ENCODE measurements around the gene CNTNAP5.
A peak's percentile ranks its signal among the peaks of the same experiment; 100 is the strongest.

Gene CNTNAP5

DNA sequence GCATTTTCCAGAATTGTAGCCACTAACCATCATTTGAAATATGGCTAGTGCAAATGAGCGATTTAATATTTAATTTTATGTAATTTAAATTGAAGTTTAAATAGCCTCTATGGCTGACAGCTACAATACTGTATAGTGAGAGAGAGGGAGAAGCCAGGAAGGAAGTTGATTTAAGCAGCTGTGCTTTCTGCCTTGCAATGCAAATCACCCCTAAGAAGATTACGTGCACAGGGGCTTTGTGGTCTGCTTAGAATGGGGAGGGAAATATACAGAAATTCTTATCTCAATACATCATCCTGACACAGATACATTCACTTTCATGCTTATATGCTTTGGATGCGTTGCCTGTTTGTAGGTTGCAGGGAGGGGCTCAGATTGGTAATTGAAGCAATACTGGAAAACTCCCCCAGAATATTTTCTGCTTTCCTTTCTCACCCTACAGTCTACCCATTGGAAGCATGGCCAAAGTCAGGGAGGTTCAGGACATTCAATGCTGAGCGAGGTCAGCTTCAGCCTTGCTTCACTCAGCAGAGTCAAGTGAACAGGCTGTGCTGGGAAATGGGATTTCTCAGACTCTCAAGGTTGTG is 674.0 kb downstream of the CNTNAP5 start:
- DNase-seq (ENCODE audit: low spot score), result no peak

DNA sequence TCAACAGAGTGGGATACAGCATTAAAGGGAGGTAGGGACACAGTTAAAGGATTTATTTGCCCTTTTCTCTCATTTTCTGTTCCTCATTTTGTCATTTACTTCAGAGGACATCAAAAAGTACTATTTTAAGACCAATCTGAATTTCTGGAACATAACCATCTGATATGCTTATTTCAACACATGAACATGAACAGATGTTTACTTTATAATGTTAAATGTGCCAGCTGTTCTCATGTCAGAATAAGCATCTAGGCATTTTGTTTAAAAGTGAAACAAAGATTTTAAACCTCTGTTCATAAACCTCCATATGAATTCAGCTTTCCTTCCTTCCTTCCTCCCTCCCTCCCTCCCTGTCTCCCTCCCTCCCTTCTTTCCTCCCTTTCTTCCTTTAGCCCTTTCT is 677.7 kb downstream of the CNTNAP5 start:
- no peak for DNase-seq (ENCODE audit: low spot score)

DNA sequence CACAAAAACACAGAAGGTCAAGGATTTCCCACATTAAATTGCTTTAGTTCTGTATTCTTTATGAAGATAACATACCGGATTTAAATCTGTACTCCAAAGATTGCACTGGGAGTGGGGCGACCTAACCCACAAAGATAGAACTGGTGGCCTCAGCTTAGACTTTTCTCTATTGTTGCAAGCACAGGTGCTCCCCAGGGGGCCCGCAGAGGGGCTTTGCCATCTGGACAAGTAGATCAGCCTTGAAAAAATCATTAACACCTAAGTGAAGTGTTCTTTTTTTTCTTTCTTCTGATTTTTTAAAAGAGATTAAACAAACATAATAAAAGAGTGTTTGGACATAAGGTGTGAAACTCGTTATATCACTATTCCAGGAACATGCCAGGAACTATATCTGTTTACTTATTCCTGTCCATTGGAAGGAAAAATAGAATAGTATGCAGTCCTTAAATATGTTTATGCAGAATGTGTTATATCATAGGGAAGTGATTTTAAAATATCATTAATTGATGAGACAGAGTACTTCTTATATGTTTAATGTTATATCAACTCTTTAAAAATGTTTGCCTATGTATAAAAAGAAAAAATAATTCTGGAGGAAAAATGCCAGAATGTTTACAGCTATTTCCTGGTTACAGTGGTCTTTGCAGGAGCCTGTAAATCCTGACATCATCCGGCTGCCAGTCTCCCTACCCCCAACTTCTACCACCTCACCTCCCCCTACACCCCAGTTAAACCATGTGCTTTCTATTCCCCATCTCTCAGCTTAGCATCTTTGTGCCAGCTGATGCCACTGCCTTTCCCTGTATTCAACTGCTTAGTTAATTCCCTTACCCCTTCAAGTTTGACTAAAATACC is 679.2 kb downstream of the CNTNAP5 start:
- no peak for DNase-seq (ENCODE audit: low spot score)

DNA sequence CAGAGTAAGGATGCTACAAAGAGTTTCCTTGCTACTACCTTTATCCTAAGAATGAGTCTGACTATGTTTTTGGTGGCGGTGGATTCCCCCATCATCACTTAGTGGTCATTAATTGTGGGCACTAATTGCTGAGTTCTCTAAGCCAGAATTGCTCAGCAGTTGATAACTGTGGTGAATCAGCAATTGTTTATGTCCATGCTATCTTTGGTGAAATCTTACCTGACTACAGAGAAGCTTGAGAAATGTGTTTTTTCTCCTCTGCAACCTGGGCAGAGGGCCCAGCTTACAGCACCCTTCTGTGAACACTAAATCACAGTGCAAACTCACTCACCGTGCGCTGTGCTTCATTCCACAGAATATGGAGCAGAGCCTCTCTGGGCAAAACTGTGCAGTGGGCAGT is 683.6 kb downstream of the CNTNAP5 start:
- DNase-seq (ENCODE audit: low spot score), result no peak

DNA sequence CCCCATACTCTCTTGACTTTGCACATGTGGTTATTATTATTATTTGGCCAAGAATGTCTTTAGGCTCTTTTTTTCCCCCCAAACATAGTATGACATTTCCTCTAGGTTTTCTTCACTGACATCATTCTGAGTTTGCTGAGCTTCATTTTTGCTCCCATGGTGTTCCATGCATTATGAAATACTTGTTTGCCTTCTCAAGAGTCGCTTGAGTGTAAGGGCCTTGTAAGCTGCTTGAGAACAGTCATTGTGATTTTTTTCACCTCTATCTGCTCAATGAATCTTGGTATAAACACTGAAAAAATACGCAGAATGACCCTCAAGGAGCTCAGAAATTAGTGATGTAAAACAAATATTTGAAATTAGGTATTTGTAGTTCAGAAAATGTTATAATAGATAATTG is 688.9 kb downstream of the CNTNAP5 start:
- DNase-seq (ENCODE audit: low spot score), result no peak

- no peak for DNase-seq (ENCODE audit: low spot score)
These were observed 700.1 kb downstream of the CNTNAP5 start for GRCh38 chr2:124725187-124725586.

- no peak for DNase-seq (ENCODE audit: low spot score)
These were observed 715.5 kb downstream of the CNTNAP5 start for GRCh38 chr2:124740636-124741035.

DNA sequence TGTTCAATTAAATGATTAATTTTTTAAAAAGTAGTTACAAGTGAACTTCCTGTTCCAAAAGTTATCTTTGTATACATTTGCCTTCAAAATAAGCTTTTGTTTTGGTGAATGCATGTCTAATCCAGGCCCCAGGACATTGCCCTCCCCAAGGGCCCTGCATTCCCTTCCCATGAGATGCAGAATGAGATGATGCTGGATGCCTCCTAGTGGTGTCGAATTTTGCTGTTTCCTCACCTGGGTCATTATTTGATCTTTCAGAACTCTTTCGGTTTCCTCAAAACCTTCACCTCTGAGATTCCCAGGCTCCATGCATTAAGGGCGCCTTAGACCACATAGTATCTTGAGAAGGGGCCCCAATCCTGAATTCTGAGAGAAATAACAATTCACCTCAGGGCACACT is 728.8 kb downstream of the CNTNAP5 start:
- DNase-seq (ENCODE audit: low spot score), result no peak

- DNase-seq (ENCODE audit: low spot score), result no peak
These were observed 730.3 kb downstream of the CNTNAP5 start for GRCh38 chr2:124755386-124755785.

DNA sequence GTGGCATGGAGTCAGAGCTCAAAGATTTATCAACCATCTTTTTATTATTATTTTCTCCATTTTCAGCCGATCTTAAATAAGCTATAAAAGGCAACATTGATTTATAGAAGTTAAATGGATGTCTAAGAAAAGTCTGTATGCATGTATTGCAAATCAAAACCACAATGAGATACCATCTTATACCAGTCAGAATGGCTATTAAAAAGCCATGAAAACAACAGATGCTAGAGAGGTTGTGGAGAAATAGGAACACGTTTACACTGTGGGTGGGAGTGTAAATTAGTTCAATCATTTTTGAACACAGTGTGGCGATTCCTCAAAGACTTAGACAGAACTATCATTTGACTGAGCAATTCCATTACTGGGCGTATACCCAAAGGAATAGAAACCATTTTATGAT is 731.0 kb downstream of the CNTNAP5 start:
- DNase-seq (ENCODE audit: low spot score), result no peak

DNA sequence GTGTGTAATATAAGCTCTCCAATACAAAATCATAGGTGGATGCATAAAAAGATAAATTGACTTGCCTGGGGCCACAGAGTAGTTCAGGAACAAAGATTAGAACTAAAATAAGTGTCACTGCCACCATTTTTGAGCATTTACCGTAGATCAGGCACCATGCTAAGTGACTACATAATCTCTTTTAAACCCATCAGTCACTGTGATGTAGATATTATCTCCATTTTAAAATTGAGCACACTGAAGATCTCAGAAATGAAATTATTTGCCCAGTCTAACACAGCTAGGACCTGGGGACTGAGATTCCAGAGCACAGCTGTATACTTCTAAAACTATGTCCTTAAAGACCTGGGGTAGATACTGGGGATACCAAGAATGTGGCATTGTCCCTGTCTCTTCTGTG is 737.3 kb downstream of the CNTNAP5 start:
- DNase-seq (ENCODE audit: low spot score), result no peak

DNA sequence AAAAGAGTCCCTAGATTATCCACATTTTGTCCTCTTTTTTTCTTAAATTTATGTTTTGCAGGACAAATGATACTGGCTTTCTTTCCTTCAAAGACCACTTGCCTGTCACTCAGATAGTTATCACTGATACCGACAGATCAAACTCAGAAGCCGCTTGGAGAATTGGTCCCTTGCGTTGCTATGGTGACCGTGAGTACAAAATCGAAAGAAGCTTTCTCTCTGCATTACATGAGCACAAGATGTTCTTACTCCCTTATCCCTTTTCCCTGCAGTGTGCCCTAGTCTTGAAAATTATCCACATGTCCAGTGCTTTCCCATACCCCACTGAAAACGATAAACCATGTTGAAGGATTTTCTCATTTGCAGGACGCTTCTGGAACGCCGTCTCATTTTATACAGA is 738.5 kb downstream of the CNTNAP5 start:
- no peak for DNase-seq (ENCODE audit: low spot score)

DNA sequence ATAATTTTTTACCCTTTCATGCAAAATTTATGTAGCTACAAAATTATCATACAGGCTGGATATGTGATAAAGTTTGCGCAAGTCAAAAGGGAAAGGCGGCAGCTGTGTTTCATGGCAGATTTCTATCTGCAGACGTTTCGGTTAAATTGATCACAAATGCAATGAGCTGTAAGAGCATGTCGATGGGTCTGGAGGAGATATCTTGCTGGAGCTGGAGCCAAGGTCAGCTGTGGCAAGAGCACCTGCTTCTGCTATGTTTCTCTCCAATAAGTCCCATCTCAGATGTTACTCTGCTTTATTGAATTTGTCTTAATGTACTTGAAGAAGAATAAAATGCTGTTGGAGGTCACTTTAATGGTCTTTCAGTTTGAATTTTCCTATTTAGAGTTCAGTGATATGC is 749.7 kb downstream of the CNTNAP5 start:
- DNase-seq (ENCODE audit: low spot score), result no peak

DNA sequence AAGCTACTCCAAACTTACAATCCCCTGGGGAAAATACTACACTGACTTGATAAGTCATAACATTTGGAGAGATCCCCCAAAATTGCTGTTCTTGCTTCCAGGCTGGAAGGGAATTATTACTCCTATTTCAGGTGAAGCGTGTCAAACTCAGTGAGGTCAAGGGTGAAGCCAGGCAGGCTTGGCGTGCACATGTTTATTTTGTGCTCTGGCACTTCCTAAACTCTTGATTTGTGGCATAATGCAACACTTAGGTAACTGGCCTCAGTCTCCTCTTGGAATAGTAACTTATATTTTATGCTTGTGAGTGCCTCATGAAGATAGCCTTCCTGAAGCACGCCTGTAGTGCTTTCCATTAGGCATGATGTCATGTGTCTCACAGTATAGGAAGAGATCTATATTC is 751.2 kb downstream of the CNTNAP5 start:
- DNase-seq (ENCODE audit: low spot score), result no peak

DNA sequence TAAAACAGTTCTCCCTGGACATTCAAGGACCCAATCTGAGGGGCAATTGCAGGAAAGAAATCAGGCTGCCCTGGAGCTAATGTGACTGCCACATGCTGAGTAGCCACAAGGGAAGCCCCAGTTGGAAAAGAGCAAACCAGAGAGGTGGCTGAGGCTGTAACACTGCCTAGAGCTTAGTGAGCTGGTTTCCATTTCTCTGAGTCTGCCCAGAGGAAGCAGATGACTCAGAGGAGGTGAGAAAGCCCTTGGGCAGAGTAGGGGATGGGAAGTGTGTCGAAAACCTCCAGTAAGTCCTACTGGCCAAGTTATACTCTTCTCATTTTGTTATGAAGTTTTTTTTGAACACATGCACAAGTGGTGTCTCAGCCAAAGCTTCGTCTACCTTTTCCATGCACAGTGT is 753.0 kb downstream of the CNTNAP5 start:
- DNase-seq (ENCODE audit: low spot score), result no peak

GRCh38 chr2:124796647-124797046 is 771.6 kb downstream of the CNTNAP5 start:
- no peak for DNase-seq (ENCODE audit: low spot score)

DNA sequence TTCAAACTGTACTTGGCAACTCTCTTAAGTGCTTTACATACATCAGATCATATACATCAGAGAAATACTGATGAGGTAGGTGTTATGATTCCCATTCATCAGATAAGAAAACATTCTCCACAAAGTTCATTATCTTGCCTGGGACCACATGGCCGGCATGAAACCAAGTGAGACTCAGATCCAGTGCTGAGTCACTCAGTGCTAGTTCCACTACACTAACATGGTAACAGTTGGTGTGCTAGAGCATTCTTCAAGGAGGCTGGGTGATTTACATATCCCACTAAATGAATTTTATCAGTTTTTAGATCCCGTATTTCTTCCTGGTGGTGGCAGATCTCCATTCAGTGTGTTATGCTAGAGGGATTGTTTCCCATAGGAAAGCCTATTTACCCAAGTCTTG is 772.0 kb downstream of the CNTNAP5 start:
- DNase-seq (ENCODE audit: low spot score), result no peak

- DNase-seq (ENCODE audit: low spot score), result no peak
These were observed 773.5 kb downstream of the CNTNAP5 start for GRCh38 chr2:124798551-124798950.

DNA sequence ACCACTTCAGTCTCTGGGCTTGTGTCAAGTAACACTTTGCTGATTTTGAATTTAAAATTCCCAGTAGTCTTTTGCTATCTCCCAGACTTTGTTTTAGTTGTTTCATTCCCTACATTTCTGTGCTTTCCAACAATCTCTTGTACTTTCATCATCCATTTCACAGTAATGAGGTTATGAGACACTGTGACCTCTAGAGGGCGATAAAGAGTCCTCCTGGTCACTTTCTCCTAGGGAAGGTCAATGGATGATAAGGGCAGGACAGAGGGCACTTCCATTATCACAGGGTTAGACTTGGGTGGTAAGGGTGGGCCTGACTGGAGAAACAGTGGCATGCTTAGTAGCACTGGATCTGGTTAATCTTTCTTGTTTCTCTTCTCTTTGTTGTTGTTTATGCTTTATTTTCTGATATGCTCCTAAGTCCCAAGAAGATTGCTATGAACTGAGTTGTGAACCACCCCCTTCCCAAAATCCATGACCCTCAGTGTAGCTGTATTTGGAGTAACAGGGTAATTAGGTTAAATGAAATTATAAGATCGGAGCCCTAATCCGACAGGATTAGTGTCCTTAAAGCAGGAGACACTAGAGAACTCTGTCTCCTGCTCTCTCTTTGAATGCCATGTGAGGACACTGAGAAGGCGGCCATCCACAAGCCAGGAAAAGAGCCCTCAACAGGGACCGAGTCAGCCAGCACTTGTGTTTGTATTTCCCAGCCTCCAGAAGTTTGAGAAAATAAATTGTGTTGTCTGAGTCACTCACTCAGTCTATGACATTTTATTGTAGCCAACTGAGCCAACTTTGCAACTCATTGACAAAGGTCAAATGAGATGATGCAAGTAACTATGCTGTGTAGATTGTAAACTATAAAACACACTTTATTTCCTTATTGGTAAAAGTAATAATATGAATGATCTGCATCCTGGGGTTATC is 779.2 kb downstream of the CNTNAP5 start:
- DNase-seq (ENCODE audit: low spot score), result peak; percentile 29

DNA sequence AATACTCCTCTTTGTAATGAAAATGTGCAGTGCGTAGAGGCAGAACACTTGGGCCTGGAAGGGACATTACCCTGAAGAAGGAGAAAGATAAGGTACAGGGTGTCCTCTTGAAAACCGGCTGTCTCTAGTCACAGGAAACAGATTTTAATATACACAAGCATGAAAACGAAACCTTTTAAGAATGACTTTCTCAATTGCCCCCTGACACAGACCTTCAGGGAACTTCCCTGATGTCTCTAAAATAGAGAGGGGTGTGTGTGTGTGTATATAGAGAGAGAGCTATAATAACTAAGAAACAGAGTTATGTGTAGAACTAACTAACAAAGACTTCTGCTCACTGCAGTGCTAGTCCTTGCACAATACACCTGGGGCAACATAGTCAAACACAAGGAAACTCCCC is 780.0 kb downstream of the CNTNAP5 start:
- DNase-seq (ENCODE audit: low spot score), result no peak

DNA sequence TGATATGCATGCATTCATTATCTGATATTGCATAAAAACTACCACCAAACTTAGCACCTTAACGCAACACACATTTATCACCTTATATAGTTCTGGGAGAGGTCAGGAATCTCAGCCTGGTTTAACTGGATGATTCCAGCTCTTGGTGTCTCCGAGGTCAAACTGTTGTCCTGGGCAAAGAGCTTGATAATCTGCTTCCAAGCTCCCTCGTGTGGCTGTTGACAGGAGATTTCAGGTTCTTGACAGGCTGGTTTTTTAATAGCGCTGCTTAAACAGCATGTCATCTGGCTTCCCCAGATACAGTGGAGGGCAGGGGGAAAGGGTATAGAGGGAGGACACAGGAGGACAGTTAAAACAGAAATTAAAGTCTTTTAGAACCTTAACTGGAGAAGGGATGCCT is 785.0 kb downstream of the CNTNAP5 start:
- peak; percentile 0 for DNase-seq (ENCODE audit: low spot score)

- DNase-seq (ENCODE audit: low spot score), result no peak
These were observed 790.1 kb downstream of the CNTNAP5 start for GRCh38 chr2:124814968-124815745.
